ENCODE measurements around the gene OR8J3.

DNA sequence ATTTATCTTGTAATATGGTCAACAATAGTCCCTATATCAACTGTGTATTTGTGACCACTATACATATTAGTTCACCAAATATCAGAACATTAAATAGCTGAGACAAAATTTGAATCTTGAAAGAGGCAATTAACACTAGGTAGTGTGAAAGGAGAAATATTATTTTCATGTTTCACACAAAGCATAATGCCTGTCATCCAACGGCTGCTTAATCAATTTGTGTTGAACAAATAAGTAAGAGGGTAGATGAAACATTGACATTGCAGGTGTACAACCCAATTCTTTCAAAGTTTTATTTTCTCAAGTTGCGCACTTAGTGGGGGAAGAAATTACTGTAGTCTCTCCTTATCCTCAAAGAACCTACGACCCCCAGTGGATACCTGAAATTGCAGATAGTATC is 50.3 kb downstream of the OR8J3 start:
- no peak for TF ChIP-seq TAF1 (IDR thresholded peaks at IDR 0.05; ENCODE audit: low read depth, low read length)
- TF ChIP-seq POLR2A (IDR thresholded peaks at IDR 0.05; ENCODE audit: low read depth, low read length): no peak
- TF ChIP-seq POLR2AphosphoS5 (IDR thresholded peaks at IDR 0.05; ENCODE audit: low read depth, low read length): no peak
- TF ChIP-seq SPI1 (IDR thresholded peaks at IDR 0.05; ENCODE audit: low read depth, low read length): no peak
